OCI-LY7 (cell line): ENCODE results near the gene ZNHIT3.

Source experiments
- EZH2phosphoT487 ChIP-seq: fragments of 200-600 bp; sonication (generic); IDR thresholded peaks from 2 replicates; pipeline ENCODE4 v1.6.1; 2018; ENCODE audit warnings: low read depth, borderline replicate concordance, mild to moderate bottlenecking, mixed run types, antibody characterized with exemption, low read length, moderate library complexity, mixed read lengths
- TF ChIP-seq, protein P1 (sequence below): fragments of 200-600 bp; sonication (generic); conservative IDR thresholded peaks from 2 replicates; pipeline ENCODE4 v1.5.1; 2014; ENCODE audit warnings: mild to moderate bottlenecking, antibody characterized with exemption, low read length, moderate library complexity, mixed read lengths

DNA sequence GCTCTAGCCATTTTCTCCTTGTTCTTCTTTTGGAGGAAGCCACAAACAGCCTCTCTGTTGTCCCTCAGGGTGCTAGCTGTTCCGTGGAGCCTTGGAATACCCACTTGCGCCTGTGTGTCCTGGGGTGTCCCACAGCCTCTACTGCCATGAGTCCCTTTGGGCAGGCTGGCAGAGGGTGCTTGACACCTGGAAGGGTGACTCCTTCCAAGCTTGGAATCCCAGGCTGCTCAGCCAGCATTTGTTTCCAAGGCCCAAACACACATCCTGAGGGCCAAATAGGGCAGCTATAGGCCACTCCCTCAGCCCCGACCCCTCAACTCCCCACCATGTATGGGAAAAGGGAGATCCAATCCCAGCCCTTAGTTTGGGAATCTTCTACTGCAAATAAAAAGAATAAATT lies 14.9 kb downstream of the ZNHIT3 start:
- TF ChIP-seq, protein P1, sequence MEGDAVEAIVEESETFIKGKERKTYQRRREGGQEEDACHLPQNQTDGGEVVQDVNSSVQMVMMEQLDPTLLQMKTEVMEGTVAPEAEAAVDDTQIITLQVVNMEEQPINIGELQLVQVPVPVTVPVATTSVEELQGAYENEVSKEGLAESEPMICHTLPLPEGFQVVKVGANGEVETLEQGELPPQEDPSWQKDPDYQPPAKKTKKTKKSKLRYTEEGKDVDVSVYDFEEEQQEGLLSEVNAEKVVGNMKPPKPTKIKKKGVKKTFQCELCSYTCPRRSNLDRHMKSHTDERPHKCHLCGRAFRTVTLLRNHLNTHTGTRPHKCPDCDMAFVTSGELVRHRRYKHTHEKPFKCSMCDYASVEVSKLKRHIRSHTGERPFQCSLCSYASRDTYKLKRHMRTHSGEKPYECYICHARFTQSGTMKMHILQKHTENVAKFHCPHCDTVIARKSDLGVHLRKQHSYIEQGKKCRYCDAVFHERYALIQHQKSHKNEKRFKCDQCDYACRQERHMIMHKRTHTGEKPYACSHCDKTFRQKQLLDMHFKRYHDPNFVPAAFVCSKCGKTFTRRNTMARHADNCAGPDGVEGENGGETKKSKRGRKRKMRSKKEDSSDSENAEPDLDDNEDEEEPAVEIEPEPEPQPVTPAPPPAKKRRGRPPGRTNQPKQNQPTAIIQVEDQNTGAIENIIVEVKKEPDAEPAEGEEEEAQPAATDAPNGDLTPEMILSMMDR: no peak
- TF ChIP-seq EZH2phosphoT487: no peak
